Peyer's patch (tissue), 4 donors: ENCODE results near the gene CHST15.

Experiments
- CTCF ChIP-seq, 6 experiments: fragments of 450-650 bp in 4 of 6; fragments of 200-600 bp in 2 of 6; sonication (generic) in 1 of 6; IDR thresholded peaks; one replicate each; pipeline ENCODE4 v1.5.1; 2017 to 2019; ENCODE audit warnings: antibody characterized with exemption in 6 of 6, mild to moderate bottlenecking in 3 of 6, moderate library complexity in 1 of 6
- POLR2A ChIP-seq, 2 donors: fragments of 450-650 bp; IDR thresholded peaks; one replicate each; pipeline ENCODE4 v1.5.1; 2017; ENCODE audit warnings: antibody characterized with exemption in 2 of 2, mild to moderate bottlenecking in 2 of 2, moderate library complexity in 2 of 2

- TF ChIP-seq CTCF (IDR thresholded peaks at IDR 0.05) (no peak), POLR2A (IDR thresholded peaks at IDR 0.05) (no peak)
Observed at GRCh38 chr10:124069341-124070264, 23.8 kb downstream of the CHST15 start.
